Measurements from ENCODE around the gene FBLN5. TPM values are rescaled to one million over a fixed set of nuclear protein-coding genes. Genes with fewer than 3 reads are reported as not detected.

Gene FBLN5
- total and polyA plus RNA-seq, 9 of the 15 experiments (the other 6 are each of a cell fraction or from before 2014, with no cell fraction given): 0.11 to 0.22 TPM; not detected in 7

DNA sequence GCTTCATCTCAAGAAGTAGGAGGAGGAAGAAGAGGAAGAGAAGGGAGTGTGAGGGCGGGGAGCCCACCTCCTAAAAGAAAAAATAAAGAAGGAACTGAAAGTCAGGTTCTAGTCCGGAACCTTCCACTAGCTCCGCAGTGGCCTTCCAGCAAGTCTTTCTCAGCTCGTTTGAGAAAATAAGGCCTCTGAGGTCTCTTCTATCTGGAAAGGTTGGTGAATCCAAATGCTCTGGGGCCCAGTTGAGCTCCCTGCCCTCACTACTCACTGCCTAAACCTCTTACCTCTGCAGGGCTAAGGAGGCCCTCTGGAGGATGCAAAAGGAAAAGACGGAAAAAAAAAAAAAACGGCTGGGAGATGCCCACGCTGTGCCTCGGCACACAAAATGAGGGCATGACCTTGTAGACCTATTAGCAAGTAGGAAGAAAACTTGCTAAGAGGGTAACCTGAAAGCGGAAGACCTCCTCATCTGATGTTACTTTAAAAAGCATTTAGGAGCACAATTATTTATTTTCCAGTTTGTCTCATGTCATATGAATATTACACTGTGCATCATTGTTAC is 35.9 kb downstream of the FBLN5 start (continued):
- peak; percentile 35; the same call in 1 of the 2 replicates for TF ChIP-seq SMC3 (conservative IDR thresholded peaks at IDR 0.05; ENCODE audit: insufficient read depth, low read depth, low read length)

DNA sequence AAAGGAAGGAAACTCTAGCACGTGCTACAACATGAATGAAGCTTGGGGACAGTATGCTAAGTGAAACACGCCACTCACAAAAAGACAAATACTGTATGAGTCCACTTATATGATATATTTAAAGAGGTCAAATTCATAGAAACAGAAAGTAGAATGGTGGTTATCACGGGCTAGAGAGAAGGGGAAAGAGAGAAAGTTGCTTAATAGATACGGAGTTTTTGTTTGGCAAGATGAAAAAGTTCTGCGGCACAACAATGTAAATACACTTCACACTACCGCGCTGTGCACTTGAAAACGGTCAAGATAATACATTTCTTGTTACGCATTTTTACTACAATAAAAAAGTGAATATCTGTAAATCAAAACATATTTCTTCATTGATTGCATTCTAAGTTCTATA is 37.3 kb downstream of the FBLN5 start:
- DNase-seq (ENCODE audit: extremely low read depth in 1 of 4, low spot score in 3 of 4) (no peak), FAIRE-seq (no peak), ATAC-seq (no peak)
- Histone ChIP-seq H3K4me2 (ENCODE audit: insufficient read depth, low read length) (no peak overlapping the region), H3K4me1 (replicated peaks in 1 of 2; ENCODE audit: control insufficient read depth in 2 of 2, insufficient read depth in 2 of 2, low read length in 2 of 2) (no peaks in the 10 kb centered on the region), H3K9me1 (ENCODE audit: control insufficient read depth, insufficient read depth, low read length) (no peaks in the 10 kb centered on the region), H3K9me3 (replicated peaks; ENCODE audit: control insufficient read depth, insufficient read depth, low read depth, low read length) (no peaks in the 10 kb centered on the region), H3K27ac (ENCODE audit: extremely low read depth, low read depth, low read length) (no peak overlapping the region), H3K79me2 (ENCODE audit: control insufficient read depth, insufficient read depth, low read length) (no peaks in the 10 kb centered on the region), H2AFZ (ENCODE audit: low read depth, low read length) (no peak overlapping the region), H3K9ac (ENCODE audit: insufficient read depth in 1 of 2, low read depth in 2 of 2, low read length in 2 of 2) (no peak overlapping the region), H3K36me3 (ENCODE audit: control insufficient read depth, insufficient read depth, low read length) (no peaks in the 10 kb centered on the region), H3K4me3 (no peak overlapping the region), H4K20me1 (replicated peaks; ENCODE audit: control insufficient read depth, insufficient read depth, low read length) (no peaks in the 10 kb centered on the region), H3K27me3 (ENCODE audit: control insufficient read depth in 2 of 2, insufficient read depth in 2 of 2, low read length in 2 of 2) (peaks cover 0 to 2% of the 10 kb centered on the region in 2 experiments; a peak in 1 of 5 replicates)
- TF ChIP-seq, protein P1, sequence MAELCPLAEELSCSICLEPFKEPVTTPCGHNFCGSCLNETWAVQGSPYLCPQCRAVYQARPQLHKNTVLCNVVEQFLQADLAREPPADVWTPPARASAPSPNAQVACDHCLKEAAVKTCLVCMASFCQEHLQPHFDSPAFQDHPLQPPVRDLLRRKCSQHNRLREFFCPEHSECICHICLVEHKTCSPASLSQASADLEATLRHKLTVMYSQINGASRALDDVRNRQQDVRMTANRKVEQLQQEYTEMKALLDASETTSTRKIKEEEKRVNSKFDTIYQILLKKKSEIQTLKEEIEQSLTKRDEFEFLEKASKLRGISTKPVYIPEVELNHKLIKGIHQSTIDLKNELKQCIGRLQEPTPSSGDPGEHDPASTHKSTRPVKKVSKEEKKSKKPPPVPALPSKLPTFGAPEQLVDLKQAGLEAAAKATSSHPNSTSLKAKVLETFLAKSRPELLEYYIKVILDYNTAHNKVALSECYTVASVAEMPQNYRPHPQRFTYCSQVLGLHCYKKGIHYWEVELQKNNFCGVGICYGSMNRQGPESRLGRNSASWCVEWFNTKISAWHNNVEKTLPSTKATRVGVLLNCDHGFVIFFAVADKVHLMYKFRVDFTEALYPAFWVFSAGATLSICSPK (IDR thresholded peaks at IDR 0.05; ENCODE audit: borderline replicate concordance): no peak
- TF ChIP-seq RNF2 (IDR thresholded peaks at IDR 0.05) (no peak), ZNF212 (CRISPR knock-in tag; IDR thresholded peaks at IDR 0.05) (no peak), PYGO2 (tag; IDR thresholded peaks at IDR 0.05) (no peak), GATA2 (CRISPR knock-in tag; IDR thresholded peaks at IDR 0.05) (no peak), FOXJ2 (tag; IDR thresholded peaks at IDR 0.05) (no peak)
- ChIA-PET POLR2A (no interaction called here), CTCF (ENCODE audit: low intra/inter-chr PET ratio) (interaction anchor here (0.7 kb wide), 1 partner anchor 324 kb away, joined by 4 read pairs; no protein-coding TSS in a partner anchor)
- intact Hi-C loops (cut with micrococcal nuclease) (no loop called here), in situ Hi-C loops (cut with MboI) (no loop called here)
- 54% methylated on average over 9 of the region's 9 CpGs for WGBS (ENCODE audit: insufficient coverage, low coverage, missing lambda C conversion rate)
- no TSS peak for BruUV-seq (replicated peaks)

Measured in K562 (cell line).